ENCODE data around the gene ZNF217. TPM values are rescaled to one million over a fixed set of nuclear protein-coding genes. Genes with fewer than 3 reads are reported as not detected.

The ZNF217 gene
- total and polyA plus RNA-seq, 9 of the 15 experiments (the other 6 are each of a cell fraction or from before 2014, with no cell fraction given): 3.0 to 41.8 (median 16.8) TPM

DNA sequence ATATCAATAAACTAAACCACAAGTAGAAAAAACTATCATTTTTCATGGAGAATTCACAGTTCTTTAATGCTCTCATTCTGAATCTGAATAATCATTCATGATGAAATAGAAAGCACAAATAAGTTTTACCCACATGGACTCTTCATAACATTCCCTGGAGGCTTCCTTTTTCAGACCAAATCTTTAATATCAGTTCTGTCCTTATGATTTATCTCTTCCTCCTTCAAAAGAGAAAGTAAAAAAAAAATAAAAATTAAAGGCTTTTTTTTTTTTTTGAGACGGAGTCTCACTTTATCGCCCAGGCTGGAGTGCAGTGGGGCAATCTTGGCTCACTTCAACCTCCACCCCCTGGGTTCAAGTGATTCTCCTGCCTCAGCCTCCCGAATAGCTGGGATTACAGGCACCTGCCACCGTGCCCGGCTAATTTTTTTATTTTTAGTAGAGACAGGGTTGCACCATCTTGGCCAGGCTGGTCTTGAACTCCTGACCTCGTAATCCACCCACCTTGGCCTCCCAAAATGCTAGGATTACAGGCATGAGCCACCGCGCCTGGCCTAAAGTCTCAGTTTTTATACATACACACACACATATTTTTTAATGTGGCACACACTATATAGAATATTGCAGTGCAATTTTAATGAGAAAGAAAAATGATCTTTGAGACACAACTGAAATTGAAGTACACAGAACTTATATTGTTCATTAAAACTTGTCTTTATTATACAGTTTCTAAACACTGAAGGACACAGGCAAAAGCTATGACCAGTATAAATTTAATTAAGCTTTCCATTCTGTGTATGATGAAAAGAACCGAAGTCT is 31.9 kb upstream of the ZNF217 start (continued):
- TF ChIP-seq, protein P1, sequence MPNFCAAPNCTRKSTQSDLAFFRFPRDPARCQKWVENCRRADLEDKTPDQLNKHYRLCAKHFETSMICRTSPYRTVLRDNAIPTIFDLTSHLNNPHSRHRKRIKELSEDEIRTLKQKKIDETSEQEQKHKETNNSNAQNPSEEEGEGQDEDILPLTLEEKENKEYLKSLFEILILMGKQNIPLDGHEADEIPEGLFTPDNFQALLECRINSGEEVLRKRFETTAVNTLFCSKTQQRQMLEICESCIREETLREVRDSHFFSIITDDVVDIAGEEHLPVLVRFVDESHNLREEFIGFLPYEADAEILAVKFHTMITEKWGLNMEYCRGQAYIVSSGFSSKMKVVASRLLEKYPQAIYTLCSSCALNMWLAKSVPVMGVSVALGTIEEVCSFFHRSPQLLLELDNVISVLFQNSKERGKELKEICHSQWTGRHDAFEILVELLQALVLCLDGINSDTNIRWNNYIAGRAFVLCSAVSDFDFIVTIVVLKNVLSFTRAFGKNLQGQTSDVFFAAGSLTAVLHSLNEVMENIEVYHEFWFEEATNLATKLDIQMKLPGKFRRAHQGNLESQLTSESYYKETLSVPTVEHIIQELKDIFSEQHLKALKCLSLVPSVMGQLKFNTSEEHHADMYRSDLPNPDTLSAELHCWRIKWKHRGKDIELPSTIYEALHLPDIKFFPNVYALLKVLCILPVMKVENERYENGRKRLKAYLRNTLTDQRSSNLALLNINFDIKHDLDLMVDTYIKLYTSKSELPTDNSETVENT (CRISPR knock-in tag; IDR thresholded peaks at IDR 0.05): no peak
- TF ChIP-seq IFI16 (CRISPR knock-in tag; IDR thresholded peaks at IDR 0.05) (no peak), TAF9B (IDR thresholded peaks at IDR 0.05; ENCODE audit: partially characterized antibody) (no peak), JUND (IDR thresholded peaks at IDR 0.05; ENCODE audit: borderline replicate concordance, low read depth, low read length) (no peak), JUND (tag; IDR thresholded peaks at IDR 0.05; ENCODE audit: borderline replicate concordance, low read depth, low read length) (no peak), ZNF436 (CRISPR knock-in tag; IDR thresholded peaks at IDR 0.05) (no peak), DPF2 (IDR thresholded peaks at IDR 0.05) (no peak), CEBPB (tag; IDR thresholded peaks at IDR 0.05) (0 out of 2 replicates have a peak, but pooled peaks have one; percentile 7), ADNP (tag; IDR thresholded peaks at IDR 0.05) (peak; percentile 31; the same call in 1 of the 2 replicates), MEIS2 (IDR thresholded peaks at IDR 0.05; ENCODE audit: partially characterized antibody) (peak; percentile 49), ESRRB (CRISPR knock-in tag; IDR thresholded peaks at IDR 0.05; ENCODE audit: borderline replicate concordance) (no peak)
- TF ChIP-seq, protein P2, sequence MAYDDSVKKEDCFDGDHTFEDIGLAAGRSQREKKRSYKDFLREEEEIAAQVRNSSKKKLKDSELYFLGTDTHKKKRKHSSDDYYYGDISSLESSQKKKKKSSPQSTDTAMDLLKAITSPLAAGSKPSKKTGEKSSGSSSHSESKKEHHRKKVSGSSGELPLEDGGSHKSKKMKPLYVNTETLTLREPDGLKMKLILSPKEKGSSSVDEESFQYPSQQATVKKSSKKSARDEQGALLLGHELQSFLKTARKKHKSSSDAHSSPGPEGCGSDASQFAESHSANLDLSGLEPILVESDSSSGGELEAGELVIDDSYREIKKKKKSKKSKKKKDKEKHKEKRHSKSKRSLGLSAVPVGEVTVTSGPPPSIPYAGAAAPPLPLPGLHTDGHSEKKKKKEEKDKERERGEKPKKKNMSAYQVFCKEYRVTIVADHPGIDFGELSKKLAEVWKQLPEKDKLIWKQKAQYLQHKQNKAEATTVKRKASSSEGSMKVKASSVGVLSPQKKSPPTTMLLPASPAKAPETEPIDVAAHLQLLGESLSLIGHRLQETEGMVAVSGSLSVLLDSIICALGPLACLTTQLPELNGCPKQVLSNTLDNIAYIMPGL (CRISPR knock-in tag; IDR thresholded peaks at IDR 0.05): no peak
- TF ChIP-seq, protein P3, sequence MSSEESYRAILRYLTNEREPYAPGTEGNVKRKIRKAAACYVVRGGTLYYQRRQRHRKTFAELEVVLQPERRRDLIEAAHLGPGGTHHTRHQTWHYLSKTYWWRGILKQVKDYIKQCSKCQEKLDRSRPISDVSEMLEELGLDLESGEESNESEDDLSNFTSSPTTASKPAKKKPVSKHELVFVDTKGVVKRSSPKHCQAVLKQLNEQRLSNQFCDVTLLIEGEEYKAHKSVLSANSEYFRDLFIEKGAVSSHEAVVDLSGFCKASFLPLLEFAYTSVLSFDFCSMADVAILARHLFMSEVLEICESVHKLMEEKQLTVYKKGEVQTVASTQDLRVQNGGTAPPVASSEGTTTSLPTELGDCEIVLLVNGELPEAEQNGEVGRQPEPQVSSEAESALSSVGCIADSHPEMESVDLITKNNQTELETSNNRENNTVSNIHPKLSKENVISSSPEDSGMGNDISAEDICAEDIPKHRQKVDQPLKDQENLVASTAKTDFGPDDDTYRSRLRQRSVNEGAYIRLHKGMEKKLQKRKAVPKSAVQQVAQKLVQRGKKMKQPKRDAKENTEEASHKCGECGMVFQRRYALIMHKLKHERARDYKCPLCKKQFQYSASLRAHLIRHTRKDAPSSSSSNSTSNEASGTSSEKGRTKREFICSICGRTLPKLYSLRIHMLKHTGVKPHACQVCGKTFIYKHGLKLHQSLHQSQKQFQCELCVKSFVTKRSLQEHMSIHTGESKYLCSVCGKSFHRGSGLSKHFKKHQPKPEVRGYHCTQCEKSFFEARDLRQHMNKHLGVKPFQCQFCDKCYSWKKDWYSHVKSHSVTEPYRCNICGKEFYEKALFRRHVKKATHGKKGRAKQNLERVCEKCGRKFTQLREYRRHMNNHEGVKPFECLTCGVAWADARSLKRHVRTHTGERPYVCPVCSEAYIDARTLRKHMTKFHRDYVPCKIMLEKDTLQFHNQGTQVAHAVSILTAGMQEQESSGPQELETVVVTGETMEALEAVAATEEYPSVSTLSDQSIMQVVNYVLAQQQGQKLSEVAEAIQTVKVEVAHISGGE (CRISPR knock-in tag; IDR thresholded peaks at IDR 0.05): peak in 1 of 3 experiments; percentile 95; a peak in 2 of 6 replicates
- TF ChIP-seq, protein P4, sequence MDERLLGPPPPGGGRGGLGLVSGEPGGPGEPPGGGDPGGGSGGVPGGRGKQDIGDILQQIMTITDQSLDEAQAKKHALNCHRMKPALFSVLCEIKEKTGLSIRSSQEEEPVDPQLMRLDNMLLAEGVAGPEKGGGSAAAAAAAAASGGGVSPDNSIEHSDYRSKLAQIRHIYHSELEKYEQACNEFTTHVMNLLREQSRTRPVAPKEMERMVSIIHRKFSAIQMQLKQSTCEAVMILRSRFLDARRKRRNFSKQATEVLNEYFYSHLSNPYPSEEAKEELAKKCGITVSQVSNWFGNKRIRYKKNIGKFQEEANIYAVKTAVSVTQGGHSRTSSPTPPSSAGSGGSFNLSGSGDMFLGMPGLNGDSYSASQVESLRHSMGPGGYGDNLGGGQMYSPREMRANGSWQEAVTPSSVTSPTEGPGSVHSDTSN (CRISPR knock-in tag; IDR thresholded peaks at IDR 0.05; ENCODE audit: low read depth): no peak
- TF ChIP-seq, protein P4 (tag; conservative IDR thresholded peaks at IDR 0.05; ENCODE audit: low read depth): peak; percentile 66
